ENCODE results near the gene FAM24B. TPM values are rescaled to one million over a fixed set of nuclear protein-coding genes. Genes with fewer than 3 reads are reported as not detected.
"Not testable (repeated sequence)": the region's sequence is repeated elsewhere in the genome, so short reads cannot be mapped to it uniquely, and the experiment has no call there.

The FAM24B gene
- total RNA-seq, 1 experiment from 2014 or later, result 10.8 TPM

DNA sequence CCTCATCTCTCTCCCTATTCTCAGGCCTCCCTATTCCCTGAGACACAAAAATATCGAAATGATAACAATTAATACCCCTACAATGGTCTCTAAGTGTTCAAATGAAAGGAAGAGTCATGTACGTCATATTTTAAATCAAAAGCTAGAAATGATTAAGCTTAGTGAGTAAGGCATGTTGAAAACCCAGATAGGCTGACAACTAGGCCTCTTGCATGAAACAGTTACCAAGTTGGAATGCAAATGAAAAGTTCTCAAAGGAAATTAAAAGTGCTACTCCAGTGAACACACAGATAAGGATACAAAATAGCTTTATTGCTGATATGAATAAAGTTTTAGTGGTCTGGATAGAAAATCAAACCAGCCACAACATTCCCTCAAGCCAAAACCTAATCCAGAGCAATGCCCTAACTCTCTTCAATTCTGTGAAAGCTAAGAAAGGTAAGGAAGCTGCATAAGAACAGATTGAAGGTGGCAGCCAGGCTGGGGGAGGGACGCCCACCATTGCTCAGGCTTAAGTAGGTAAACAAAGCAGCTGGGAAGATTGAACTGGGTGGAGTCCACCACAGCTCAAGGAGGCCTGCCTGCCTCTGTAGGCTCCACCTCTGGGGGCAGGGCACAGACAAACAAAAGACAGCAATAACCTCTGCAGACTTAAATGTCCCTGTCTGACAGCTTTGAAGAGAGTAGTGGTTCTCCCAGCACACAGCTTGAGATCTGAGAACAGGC is 12.5 kb downstream of the FAM24B start:
- H3K4me2 ChIP-seq; POLR2A ChIA-PET (ENCODE audit: unreplicated experiment); CTCF ChIA-PET; H3K27me3 ChIP-seq (ENCODE audit: insufficient read depth, low read depth); H3K9me2 ChIP-seq (ENCODE audit: insufficient read depth); H3K27ac ChIP-seq; H3K9me3 ChIP-seq (ENCODE audit: insufficient read depth, low read depth); H2AFZ ChIP-seq; H3K4me3 ChIP-seq; BruUV-seq (replicated peaks); H3K36me3 ChIP-seq (ENCODE audit: low read depth); H4K20me1 ChIP-seq (ENCODE audit: insufficient read depth); DNase-seq; intact Hi-C loops (cut with micrococcal nuclease; ENCODE audit: unreplicated experiment); H3F3A ChIP-seq (ENCODE audit: insufficient read depth, low read depth): not testable (repeated sequence)
- H3K79me2 ChIP-seq (ENCODE audit: low read depth), result peaks cover 30% of the 10 kb centered on the region
- H3K4me1 ChIP-seq (replicated peaks; ENCODE audit: insufficient read depth), result peaks cover 14% of the 10 kb centered on the region

DNA sequence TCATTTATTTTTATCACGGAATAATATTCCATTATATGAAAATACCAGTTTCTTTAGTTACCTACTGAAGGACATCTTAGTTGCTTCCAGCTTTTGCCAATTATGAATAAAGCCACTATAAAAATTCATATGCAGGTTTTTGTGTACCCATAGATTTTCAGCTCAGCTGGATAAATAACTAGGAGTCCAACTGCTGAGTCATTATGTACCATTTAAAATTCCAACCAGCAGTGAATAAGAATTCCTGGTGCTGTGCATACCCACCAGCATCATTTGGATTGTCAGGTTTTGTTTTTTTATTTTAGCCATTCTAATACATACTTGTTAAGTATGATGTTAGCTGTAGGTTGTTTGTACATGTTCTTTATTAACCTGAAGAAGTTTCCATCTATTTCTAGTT is 14.5 kb downstream of the FAM24B start:
- peaks cover 25% of the 10 kb centered on the region for H3K4me1 ChIP-seq (replicated peaks; ENCODE audit: insufficient read depth)
- intact Hi-C loops (cut with micrococcal nuclease; ENCODE audit: unreplicated experiment), result no loop called here
- H3F3A ChIP-seq (ENCODE audit: insufficient read depth, low read depth), result no peaks in the 10 kb centered on the region
- no TSS peak for BruUV-seq (replicated peaks)
- DNase-seq, result peak in 1 of 2 experiments; percentile 37
- no peak overlapping the region for H2AFZ ChIP-seq
- H3K4me2 ChIP-seq, result peak overlapping the region; percentile 11; the same call in 1 of the 2 replicates
- POLR2A ChIA-PET (ENCODE audit: unreplicated experiment), result interaction anchor here (0.6 kb wide), 1 partner anchor 361 kb away, joined by 3 read pairs; no protein-coding TSS in a partner anchor
- H4K20me1 ChIP-seq (ENCODE audit: insufficient read depth), result no peaks in the 10 kb centered on the region
- no peaks in the 10 kb centered on the region for H3K36me3 ChIP-seq (ENCODE audit: low read depth)
- TF ChIP-seq, protein P1, sequence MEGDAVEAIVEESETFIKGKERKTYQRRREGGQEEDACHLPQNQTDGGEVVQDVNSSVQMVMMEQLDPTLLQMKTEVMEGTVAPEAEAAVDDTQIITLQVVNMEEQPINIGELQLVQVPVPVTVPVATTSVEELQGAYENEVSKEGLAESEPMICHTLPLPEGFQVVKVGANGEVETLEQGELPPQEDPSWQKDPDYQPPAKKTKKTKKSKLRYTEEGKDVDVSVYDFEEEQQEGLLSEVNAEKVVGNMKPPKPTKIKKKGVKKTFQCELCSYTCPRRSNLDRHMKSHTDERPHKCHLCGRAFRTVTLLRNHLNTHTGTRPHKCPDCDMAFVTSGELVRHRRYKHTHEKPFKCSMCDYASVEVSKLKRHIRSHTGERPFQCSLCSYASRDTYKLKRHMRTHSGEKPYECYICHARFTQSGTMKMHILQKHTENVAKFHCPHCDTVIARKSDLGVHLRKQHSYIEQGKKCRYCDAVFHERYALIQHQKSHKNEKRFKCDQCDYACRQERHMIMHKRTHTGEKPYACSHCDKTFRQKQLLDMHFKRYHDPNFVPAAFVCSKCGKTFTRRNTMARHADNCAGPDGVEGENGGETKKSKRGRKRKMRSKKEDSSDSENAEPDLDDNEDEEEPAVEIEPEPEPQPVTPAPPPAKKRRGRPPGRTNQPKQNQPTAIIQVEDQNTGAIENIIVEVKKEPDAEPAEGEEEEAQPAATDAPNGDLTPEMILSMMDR (conservative IDR thresholded peaks at IDR 0.05), result no peak
- TF ChIP-seq EZH2 (IDR thresholded peaks at IDR 0.05; ENCODE audit: low read depth), result no peak
- no peaks in the 10 kb centered on the region for H3K9me2 ChIP-seq (ENCODE audit: insufficient read depth)
- no peaks in the 10 kb centered on the region for H3K27me3 ChIP-seq (ENCODE audit: insufficient read depth, low read depth)
- CTCF ChIA-PET, result no interaction called here
- no peaks in the 10 kb centered on the region for H3K9me3 ChIP-seq (ENCODE audit: insufficient read depth, low read depth)
- no peak overlapping the region for H3K4me3 ChIP-seq
- peaks cover 30% of the 10 kb centered on the region for H3K79me2 ChIP-seq (ENCODE audit: low read depth)
- peak overlapping the region; percentile 43 for H3K27ac ChIP-seq

DNA sequence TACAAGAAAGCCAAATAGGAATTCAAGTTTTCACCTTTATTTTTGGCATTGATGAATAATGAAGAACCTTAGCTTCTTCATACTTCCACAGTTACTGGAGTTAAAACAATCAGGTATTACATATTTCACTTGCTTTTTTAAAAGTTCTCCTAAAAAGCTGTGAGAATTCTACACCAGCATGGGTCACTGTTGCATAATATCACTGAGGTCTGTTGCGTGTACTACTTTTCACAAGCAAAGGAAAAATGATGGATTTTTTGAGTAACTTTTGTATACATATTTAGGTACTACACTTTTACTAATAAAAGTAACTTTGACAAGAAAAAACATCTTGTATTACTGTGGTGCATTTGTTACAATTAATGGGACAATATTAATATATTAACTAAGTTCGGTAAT is 15.2 kb downstream of the FAM24B start:
- Histone ChIP-seq H3K4me2 (no peak overlapping the region), H3F3A (ENCODE audit: insufficient read depth, low read depth) (no peaks in the 10 kb centered on the region), H3K27me3 (ENCODE audit: insufficient read depth, low read depth) (no peaks in the 10 kb centered on the region), H3K9me2 (ENCODE audit: insufficient read depth) (no peaks in the 10 kb centered on the region), H3K4me1 (replicated peaks; ENCODE audit: insufficient read depth) (peaks cover 25% of the 10 kb centered on the region), H3K27ac (no peak overlapping the region; the same call in 1 of the 2 replicates), H2AFZ (no peak overlapping the region), H3K36me3 (ENCODE audit: low read depth) (no peaks in the 10 kb centered on the region), H3K79me2 (ENCODE audit: low read depth) (peaks cover 30% of the 10 kb centered on the region), H4K20me1 (ENCODE audit: insufficient read depth) (no peaks in the 10 kb centered on the region), H3K4me3 (no peak overlapping the region), H3K9me3 (ENCODE audit: insufficient read depth, low read depth) (no peaks in the 10 kb centered on the region)
- DNase-seq, result no peak
- ChIA-PET CTCF (no interaction called here), POLR2A (ENCODE audit: unreplicated experiment) (interaction anchor here (0.6 to 0.7 kb wide), 2 partner anchors 68 to 361 kb away, joined by 3 to 6 read pairs; no protein-coding TSS in a partner anchor)
- BruUV-seq (replicated peaks), result no TSS peak
- intact Hi-C loops (cut with micrococcal nuclease; ENCODE audit: unreplicated experiment), result no loop called here
- TF ChIP-seq EZH2 (IDR thresholded peaks at IDR 0.05; ENCODE audit: low read depth), result no peak
- TF ChIP-seq, protein P1 (conservative IDR thresholded peaks at IDR 0.05), result no peak

Data from PC-9 (cell line).